Body of pancreas (tissue), 4 donors: Measurements from ENCODE around the gene MED16. TPM values are rescaled to one million over a fixed set of nuclear protein-coding genes. Genes with fewer than 3 reads are reported as not detected.
"Not testable (repeated sequence)": the region's sequence is repeated elsewhere in the genome, so short reads cannot be mapped to it uniquely, and the experiment has no call there.

Source experiments
- ATAC-seq: fragments of 150-250 bp; one replicate; pipeline ENCODE4 v1.9.1; 2016
- DNase-seq, 4 donors: peaks; one replicate each; pipeline ENCODE4 v3.0.0-alpha.2; 2019
- H3K27ac ChIP-seq, 4 donors: fragments of 200-600 bp; sonication (generic); 1 replicate in 3 of 4; 2 replicates in 1 of 4; pipeline versions ENCODE4 v1.5.1 to v1.6.1; 2016 to 2019; ENCODE audit warnings: mild to moderate bottlenecking in 1 of 4, mixed read lengths in 1 of 4, moderate library complexity in 1 of 4
- H3K27me3 ChIP-seq, 2 donors: fragments of 200-600 bp; sonication (generic); one replicate each; pipeline ENCODE4 v1.6.0; 2016; ENCODE audit warnings: mild to moderate bottlenecking in 1 of 2
- H3K36me3 ChIP-seq, 2 donors: fragments of 200-600 bp; sonication (generic); replicated peaks in 1 of 2; 2 replicates each; pipeline ENCODE4 v1.5.1; 2016; ENCODE audit warnings: low read depth in 2 of 2; ENCODE audit not compliant: insufficient read depth in 1 of 2
- H3K4me1 ChIP-seq: fragments of 200-600 bp; sonication (generic); one replicate; pipeline ENCODE4 v1.6.0; 2016
- H3K4me3 ChIP-seq, 2 donors: fragments of 200-600 bp; sonication (generic); 1 replicate in 1 of 2; 2 replicates in 1 of 2; pipeline ENCODE4 v1.5.1; 2016 to 2019
- H3K9me3 ChIP-seq, 3 donors: fragments of 200-600 bp; sonication (generic); 1 replicate in 2 of 3; 2 replicates in 1 of 3; pipeline ENCODE4 v1.5.1; 2016
- CTCF ChIP-seq, 7 experiments: fragments of 450-650 bp in 4 of 7; fragments of 200-600 bp in 3 of 7; sonication (generic) in 3 of 7; IDR thresholded peaks; one replicate each; pipeline ENCODE4 v1.5.1; 2016 to 2019; ENCODE audit warnings: antibody characterized with exemption in 7 of 7
- POLR2A ChIP-seq, 3 donors: fragments of 450-650 bp; IDR thresholded peaks; one replicate each; pipeline ENCODE4 v1.6.1; 2016; ENCODE audit warnings: antibody characterized with exemption in 3 of 3, mild to moderate bottlenecking in 2 of 3
- WGBS, 2 donors: methylation state at CpG; one replicate each; pipeline ENCODE4 v1.1.5; 2017; 5-methylcytosine and 5-hydroxymethylcytosine counted together
- intact Hi-C: fragments of 100-400 bp; cut with DNase I; formaldehyde crosslinking; loops from one replicate; pipeline ENCODE4 v1.15.1; 2023
- total RNA-seq, 2 donors: library from RNA; depleted of rRNA; stranded (reverse); fragments of >200 nt; gene quantifications; one replicate each; pipeline ENCODE4 v1.1.0, GENCODE V29; 2016

Gene MED16
- total RNA-seq, 2 donors from 2014 or later = 35.0 to 49.8 TPM

DNA sequence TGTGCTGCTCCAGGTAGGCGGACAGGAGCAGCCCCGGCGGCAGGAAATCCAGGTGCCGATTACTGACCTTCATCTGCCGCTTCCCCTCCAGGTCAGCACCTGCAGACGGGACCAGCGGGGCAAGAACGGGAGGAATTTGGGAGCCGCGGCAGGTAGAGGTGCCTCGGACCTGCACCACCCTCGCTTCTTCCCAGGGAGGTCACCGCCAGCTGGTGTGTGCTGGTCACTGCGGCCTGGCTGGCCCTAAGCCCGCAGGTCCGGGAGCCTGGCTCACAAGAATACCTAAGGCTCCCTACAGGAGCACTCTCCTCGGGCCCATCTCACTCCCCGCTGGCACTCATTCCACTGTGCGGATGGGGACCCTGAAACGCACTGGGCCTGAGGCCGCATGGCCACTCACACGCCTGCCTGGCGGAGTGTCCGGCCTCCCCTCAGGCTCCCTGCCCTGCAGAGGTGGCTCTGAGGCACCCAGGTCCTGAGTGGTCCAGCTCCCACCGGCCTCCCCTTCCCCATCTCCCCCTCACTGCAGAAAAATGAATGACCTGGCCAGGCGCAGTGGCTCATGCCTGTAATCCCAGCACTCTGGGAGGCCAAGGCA, 4.6 kb upstream of the MED16 start:
- WGBS, 2 donors = 89 to 90% methylated on average over 12 to 26 of the region's 26 CpGs
- no peak for DNase-seq
- intact Hi-C loops = no loop called here
- no peak overlapping the region for H3K4me3 ChIP-seq
- H3K36me3 ChIP-seq = peaks cover 0 to 4% of the 10 kb centered on the region in 2 donors
- H3K4me1 ChIP-seq = peaks cover 7% of the 10 kb centered on the region
- no peak for ATAC-seq
- no peak overlapping the region for H3K27ac ChIP-seq
- H3K9me3 ChIP-seq = no peaks in the 10 kb centered on the region
- TF ChIP-seq CTCF (IDR thresholded peaks at IDR 0.05) (no peak), POLR2A (IDR thresholded peaks at IDR 0.05) (no peak)
- no peaks in the 10 kb centered on the region for H3K27me3 ChIP-seq

- intact Hi-C loops = no loop called here
- H3K36me3 ChIP-seq = peaks cover 0 to 4% of the 10 kb centered on the region in 2 donors
- H3K27me3 ChIP-seq = no peaks in the 10 kb centered on the region
- H3K9me3 ChIP-seq = no peaks in the 10 kb centered on the region
- WGBS, 2 donors = 87 to 95% methylated on average over 11 of the region's 11 CpGs
- no peak overlapping the region for H3K4me3 ChIP-seq
- ATAC-seq = no peak
- H3K27ac ChIP-seq = no peak overlapping the region
- no peak for DNase-seq
- TF ChIP-seq CTCF (IDR thresholded peaks at IDR 0.05) (no peak), POLR2A (IDR thresholded peaks at IDR 0.05) (no peak)
- H3K4me1 ChIP-seq = peaks cover 4% of the 10 kb centered on the region
Measured at GRCh38 chr19:896999-897398, 4.0 kb upstream of the MED16 start.

DNA sequence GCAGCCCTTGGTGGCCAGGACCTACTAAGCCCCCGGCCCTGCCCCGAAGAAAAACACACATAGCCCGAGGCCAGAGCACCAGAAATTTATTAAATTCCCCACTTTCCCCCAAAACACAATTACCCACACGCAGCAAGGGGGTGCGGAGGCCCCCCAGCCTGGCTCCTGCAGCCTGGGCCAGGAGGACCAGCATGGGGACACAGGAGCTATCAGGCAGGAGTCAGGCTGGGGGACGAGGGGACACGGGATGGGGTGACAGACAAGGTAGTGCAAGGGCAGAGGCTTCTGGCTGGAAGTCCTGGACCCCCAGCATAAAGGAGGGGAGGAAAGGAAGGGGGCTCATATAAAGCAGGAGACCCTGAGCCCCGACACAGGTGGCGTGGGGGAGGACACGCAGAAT, 3.4 kb upstream of the MED16 start:
- no peaks in the 10 kb centered on the region for H3K27me3 ChIP-seq
- no peak overlapping the region for H3K27ac ChIP-seq
- no peaks in the 10 kb centered on the region for H3K9me3 ChIP-seq
- intact Hi-C loops = no loop called here
- H3K36me3 ChIP-seq = peaks cover 0 to 4% of the 10 kb centered on the region in 2 donors
- peaks cover 5% of the 10 kb centered on the region for H3K4me1 ChIP-seq
- no peak for TF ChIP-seq CTCF (IDR thresholded peaks at IDR 0.05)
- TF ChIP-seq POLR2A (IDR thresholded peaks at IDR 0.05) = no peak
- 97 to 98% methylated on average over 10 of the region's 10 CpGs for WGBS, 2 donors
- H3K4me3 ChIP-seq = no peak overlapping the region
- ATAC-seq (no peak), DNase-seq (no peak)

GRCh38 chr19:892243-892893, 619 bp downstream of the MED16 start:
- H3K4me3 ChIP-seq = peak overlapping the region; percentile 67 to 81
- H3K27me3 ChIP-seq = no peaks in the 10 kb centered on the region
- peaks cover 13% of the 10 kb centered on the region for H3K4me1 ChIP-seq
- DNase-seq (peak in 1 of 4 donors; percentile 43), ATAC-seq (no peak)
- H3K27ac ChIP-seq = peak overlapping the region; percentile 88 to 98 (median 96)
- H3K36me3 ChIP-seq = peaks cover 0 to 4% of the 10 kb centered on the region in 2 donors
- intact Hi-C loops = no loop called here
- TF ChIP-seq CTCF (IDR thresholded peaks at IDR 0.05) (no peak), POLR2A (IDR thresholded peaks at IDR 0.05) (no peak)
- 2 to 3% methylated on average over 18 to 23 of the region's 27 CpGs for WGBS, 2 donors
- H3K9me3 ChIP-seq = no peaks in the 10 kb centered on the region

DNA sequence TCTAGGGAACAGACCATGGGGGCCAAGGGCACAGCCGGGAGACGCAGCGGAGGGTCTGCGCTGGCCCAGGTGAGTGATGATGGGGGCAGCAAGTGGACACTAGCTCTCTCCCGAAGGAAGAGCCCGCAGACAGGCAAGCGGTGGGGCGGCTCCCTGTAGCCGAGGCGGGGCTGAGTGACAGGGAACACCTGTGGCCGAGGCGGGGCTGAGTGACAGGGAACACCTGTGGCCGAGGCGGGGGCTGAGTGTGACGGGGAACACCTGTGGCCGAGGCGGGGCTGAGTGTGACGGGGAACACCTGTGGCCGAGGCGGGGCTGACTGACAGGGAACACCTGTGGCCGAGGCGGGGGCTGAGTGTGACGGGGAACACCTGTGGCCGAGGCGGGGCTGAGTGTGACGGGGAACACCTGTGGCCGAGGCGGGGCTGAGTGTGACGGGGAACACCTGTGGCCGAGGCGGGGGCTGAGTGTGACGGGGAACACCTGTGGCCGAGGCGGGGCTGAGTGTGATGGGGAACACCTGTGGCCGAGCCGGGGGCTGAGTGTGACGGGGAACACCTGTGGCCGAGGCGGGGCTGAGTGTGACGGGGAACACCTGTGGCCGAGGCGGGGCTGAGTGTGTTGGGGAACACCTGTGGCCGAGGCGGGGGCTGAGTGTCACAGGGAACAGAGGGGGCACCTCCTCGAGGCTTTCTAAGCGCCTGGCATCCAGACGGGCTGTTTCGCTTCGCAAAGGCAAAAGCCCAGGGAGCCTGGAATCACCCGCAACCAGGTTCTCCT, 1.4 kb downstream of the MED16 start:
- Histone ChIP-seq H3K4me1 (peaks cover 13% of the 10 kb centered on the region), H3K27ac (peak overlapping the region; percentile 88 to 98 (median 96)), H3K4me3 (peak overlapping the region in 1 of 2 donors; percentile 67)
- ATAC-seq, H3K36me3 ChIP-seq, H3K27me3 ChIP-seq, intact Hi-C loops, H3K9me3 ChIP-seq: not testable (repeated sequence)
- DNase-seq = peak; percentile 83 to 93 (median 91)
- 24 to 30% methylated on average over 20 to 45 of the region's 50 CpGs for WGBS, 2 donors
